NCI-H446 treated with DMSO at 0.1 percent for 48 hours (cell line): ENCODE results near the gene ZNF672.
"Not testable (repeated sequence)": the region's sequence is repeated elsewhere in the genome, so short reads cannot be mapped to it uniquely, and the experiment has no call there.

Experiments
- DNase-seq: peaks from one replicate; lab custom pipeline; 2025; lab: John Stamatoyannopoulos, UW

ZNF672 gene

GRCh38 chr1:248855580-248855979 lies 17.6 kb downstream of the ZNF672 start:
- DNase-seq, result no peak

DNA sequence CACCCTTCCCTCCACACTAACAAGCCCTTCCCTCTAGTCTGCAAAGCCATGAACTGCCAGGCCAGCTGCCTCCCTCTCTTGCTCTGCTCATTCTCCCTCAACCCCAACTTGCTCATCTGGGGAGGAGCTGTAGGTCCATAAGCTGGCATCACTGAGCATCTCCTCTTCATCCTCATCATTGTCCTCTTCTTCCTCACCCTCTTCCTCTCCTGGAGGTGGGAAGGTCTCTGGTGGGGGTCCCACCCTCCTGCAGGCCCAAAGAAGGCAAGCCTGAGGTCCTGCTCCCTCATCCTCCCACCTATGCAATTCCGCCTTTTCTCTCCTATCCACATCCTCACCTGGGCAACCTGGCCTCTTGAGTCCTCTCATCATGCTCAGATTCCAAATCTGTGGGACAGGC lies 18.2 kb downstream of the ZNF672 start:
- DNase-seq, result no peak

DNA sequence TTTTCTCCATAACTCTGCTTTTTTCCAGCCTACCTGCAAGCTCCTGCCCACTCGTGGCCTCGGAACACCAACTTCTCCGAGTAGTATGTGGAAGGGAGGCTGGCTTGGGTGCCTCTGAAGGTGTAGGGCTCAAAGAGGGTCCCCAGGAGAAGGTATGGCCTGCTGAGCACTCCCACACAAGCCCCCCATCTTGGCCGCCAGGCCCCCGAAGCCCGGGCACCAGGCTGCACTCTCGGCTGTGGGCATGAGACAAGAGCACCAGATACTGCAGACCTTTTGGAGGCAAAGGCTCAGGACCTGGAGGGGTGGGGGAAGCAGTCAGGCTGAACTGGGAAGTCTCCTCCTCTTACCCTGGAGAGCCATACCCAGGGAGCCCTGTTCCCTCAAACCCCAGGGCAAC lies 19.2 kb downstream of the ZNF672 start:
- no peak for DNase-seq

- DNase-seq, result no peak
Observed at GRCh38 chr1:248857749-248858095, 19.7 kb downstream of the ZNF672 start.

GRCh38 chr1:248858096-248858890 lies 20.3 kb downstream of the ZNF672 start:
- peak; percentile 54 for DNase-seq

DNA sequence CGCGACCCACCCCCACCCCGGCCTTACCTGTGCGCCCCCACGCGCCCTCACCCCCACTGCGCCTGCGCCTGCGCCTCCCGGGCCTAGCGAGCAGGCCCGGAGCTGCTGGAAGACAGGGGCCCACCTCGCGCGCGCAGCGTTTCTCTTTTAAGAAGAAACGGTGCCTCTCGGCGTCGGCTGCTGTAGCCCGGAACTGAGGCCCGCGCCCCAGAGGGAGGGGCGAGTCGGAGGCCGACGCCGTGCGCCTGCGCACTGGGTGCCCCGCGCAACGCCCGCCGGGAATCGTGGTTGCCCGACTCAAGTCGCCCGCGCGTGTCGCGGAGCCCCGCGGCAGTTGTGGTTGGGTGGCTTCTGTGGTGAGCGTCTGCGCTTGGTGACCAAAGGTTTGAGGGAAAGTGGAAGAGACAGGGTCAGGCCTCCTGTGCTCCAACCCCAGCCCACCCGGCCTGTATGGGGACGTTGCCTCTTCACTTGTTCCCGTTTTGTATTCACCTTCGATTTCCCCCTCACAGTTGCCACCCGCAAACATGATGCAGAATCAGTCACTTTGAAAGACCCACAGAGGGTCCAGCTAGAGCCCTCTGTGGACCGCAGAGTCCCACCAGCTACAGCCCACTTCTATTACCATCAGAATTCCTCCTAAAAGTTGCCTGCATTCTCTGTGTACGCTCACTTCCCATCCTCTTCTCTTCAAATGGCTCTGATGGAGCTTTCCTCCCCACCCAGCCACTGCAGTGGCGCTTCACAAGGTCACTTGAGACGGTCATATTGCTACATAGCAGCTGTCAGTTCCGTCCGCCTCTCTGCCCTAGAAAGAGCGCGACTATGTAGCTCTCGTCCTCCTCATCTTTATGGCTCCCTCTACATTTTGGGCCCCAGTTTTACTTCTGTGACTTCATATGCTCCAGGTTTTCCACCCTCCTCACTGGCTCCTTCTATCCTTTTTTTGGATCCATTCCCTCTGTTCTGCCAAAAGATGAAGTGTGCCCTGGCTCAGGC lies 21.2 kb downstream of the ZNF672 start, which contains the start of gene ZNF692:
Gene ZNF692, minus strand, starts transcription at position 195 of the 999 bp plus-strand sequence. CDS start 776 bp downstream, outside the sequence.
- DNase-seq, result peak; percentile 95

DNA sequence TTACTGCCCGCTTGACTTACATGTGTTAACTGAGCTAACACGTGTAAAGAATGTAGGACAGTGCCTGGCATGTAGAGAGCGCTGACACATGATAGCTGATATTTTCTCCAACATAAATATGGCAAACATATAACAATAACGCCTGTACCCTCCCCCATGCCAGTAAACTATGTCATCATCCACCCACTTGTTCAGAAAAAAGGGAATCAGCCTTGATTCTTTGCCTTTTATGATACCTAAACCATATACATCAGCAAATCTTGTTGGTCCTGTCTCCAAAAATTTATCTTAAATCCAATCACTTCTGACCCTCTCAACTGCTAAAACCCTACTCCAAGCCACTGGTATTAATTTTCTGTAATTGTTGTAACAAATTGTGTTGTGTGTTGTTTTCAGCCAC lies 22.0 kb downstream of the ZNF672 start:
- no peak for DNase-seq

DNA sequence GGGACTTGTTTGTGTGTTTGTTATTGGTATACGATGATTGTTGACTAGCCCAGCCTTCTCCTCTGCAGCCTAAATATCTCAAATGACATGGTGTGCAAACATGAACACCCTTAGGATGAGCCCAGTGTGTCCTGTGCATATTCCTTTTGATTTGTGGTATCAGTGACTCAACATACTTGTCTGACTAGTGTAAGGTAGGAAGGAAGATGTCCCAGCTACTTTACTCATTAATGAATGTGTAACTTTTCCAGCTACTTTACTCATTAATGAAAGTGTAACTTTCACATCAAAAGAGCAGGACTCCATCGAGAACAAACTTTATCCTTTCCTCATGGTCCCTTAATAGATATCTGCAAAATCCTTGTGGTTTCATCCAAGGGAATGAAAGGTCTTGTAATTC lies 23.6 kb downstream of the ZNF672 start:
- no peak for DNase-seq

GRCh38 chr1:248862695-248862997 lies 24.6 kb downstream of the ZNF672 start:
- no peak for DNase-seq

GRCh38 chr1:248862998-248863881 lies 25.2 kb downstream of the ZNF672 start:
- peak; percentile 70 for DNase-seq

- no peak for DNase-seq
Observed at GRCh38 chr1:248871837-248872401, 33.9 kb downstream of the ZNF672 start.

GRCh38 chr1:248872752-248873408 lies 34.9 kb downstream of the ZNF672 start:
- peak; percentile 46 for DNase-seq

DNA sequence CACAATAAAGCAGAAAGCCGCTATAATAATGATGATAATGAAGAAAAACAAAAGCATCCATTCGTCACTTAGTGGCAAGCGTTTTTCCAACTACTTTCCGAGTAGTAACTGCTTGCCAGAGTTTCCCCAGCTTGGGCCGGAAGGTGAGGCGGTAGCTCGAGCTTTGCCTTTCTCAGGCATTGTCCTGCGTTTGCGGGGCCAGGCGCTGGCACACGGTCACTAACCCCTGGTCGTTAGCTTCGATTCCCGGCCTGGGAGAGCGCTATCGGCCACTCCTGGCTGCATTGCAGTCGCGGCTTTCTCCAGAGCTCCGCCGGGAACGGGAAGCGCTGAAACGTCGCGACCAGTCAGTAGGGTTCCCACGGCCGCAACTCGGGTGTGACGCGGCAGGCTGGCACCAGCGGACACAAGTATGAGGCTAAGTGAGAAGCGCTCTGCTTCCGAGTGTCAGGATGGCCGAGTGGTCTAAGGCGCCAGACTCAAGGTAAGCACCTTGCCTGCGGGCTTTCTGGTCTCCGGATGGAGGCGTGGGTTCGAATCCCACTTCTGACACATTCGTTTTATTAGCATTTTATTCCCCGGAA lies 35.5 kb downstream of the ZNF672 start:
- DNase-seq, result peak; percentile 94

DNA sequence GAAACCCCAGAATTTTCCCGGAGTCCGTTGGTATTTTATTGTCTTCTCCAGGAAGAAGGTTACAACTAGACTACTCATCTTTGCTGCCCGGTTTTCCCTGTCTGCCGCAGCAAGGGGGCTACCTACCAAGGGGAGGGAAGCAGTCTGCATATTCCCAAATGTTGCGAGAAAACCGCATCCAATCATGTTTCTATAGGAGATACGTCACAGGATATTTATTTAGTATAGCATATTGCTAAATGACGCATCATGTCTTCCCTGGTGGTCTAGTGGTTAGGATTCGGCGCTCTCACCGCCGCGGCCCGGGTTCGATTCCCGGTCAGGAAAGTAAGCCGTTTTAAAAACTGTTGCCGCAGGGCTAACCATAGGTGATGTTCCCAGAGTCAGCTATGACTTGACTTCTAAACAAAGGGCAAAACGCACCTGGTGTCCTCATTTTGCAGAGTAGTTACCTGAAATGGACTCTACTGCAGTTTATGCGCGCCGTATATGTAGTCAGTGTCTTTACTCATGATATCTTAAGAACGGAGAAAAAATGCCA lies 36.0 kb downstream of the ZNF672 start:
- peak; percentile 94 for DNase-seq

GRCh38 chr1:248881261-248881660 lies 43.2 kb downstream of the ZNF672 start:
- peak; percentile 86 for DNase-seq

DNA sequence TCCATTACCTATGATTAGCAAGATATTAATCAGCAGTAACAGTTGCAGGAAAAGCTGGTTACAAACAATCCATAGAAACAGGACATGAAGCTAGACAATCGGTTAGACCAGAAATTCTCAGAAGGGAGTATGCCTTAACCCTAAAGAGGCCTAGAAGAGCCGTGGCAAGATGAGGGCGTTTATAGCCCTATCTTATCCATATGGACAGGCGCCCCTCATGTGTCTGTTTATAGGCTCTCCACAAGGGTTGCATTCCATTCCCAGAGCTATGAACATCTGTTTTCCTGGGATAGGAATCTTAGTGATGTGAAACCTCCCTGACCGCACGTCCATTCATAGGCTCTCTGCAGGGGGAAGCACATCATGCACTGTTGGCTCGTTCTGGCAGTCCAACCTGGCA lies 44.4 kb downstream of the ZNF672 start:
- DNase-seq, result not testable (repeated sequence)

- no peak for DNase-seq
Observed at GRCh38 chr1:248884632-248885295, 46.7 kb downstream of the ZNF672 start.

- no peak for DNase-seq
Observed at GRCh38 chr1:248885646-248886045, 47.6 kb downstream of the ZNF672 start.

DNA sequence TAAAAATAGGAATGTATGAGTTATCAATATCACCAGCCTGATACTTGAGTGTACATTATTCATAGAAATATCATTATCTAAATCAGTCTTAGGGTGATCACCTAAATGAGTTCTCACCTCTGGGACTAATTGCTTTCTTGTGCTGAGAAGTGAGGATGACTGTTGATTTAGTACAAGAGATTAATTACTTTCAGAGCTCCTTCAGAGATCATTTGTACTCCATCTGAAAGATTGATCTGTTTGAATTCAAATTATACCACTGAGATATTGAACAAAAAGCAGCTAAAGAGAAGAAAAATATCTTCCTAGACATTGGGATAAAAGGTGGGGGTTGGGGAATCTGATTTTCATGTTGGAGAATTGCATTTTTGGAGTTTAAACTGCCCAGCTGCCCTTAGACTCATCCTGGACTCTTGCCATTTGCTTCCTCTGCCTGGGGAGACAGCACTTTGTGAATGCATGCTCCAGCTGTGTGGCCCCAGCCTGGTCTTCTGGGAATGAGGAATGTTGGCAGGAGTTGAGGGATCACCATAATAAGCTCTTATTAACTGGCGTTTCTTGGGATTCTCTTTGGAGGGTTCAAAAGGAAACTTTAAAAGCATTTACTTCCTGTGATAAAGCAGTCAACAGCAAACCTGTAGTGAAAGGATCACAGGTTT lies 48.3 kb downstream of the ZNF672 start:
- no peak for DNase-seq
